ENCODE results near the gene RPTOR.
"Not testable (repeated sequence)": the region's sequence is repeated elsewhere in the genome, so short reads cannot be mapped to it uniquely, and the experiment has no call there.

Gene RPTOR

GRCh38 chr17:80544655-80545498 is at the start of gene RPTOR:
Gene RPTOR (plus strand): TSS chr17:80544838. CDS start chr17:80545630, 792 bp downstream.
- DNase-seq: peak; percentile 75

GRCh38 chr17:80497726-80498241 is 46.9 kb upstream of the RPTOR start:
- no peak for DNase-seq

- DNase-seq: no peak
Measured at GRCh38 chr17:80498242-80498919, 46.3 kb upstream of the RPTOR start.

- DNase-seq: no peak
Measured at GRCh38 chr17:80498920-80499410, 45.7 kb upstream of the RPTOR start.

- no peak for DNase-seq
Measured at GRCh38 chr17:80499560-80499959, 45.1 kb upstream of the RPTOR start.

- no peak for DNase-seq
Measured at GRCh38 chr17:80499961-80500665, 44.5 kb upstream of the RPTOR start.

- DNase-seq: no peak
Measured at GRCh38 chr17:80501741-80502577, 42.7 kb upstream of the RPTOR start.

GRCh38 chr17:80502578-80502877 is 42.1 kb upstream of the RPTOR start:
- DNase-seq: no peak

GRCh38 chr17:80503031-80503430 is 41.6 kb upstream of the RPTOR start:
- DNase-seq: no peak

GRCh38 chr17:80503921-80504320 is 40.7 kb upstream of the RPTOR start:
- no peak for DNase-seq

GRCh38 chr17:80504686-80505413 is 39.8 kb upstream of the RPTOR start:
- no peak for DNase-seq

GRCh38 chr17:80507177-80507576 is 37.5 kb upstream of the RPTOR start:
- DNase-seq: not testable (repeated sequence)

- no peak for DNase-seq
Measured at GRCh38 chr17:80507965-80508364, 36.7 kb upstream of the RPTOR start.

- DNase-seq: no peak
Measured at GRCh38 chr17:80509311-80509710, 35.3 kb upstream of the RPTOR start.

GRCh38 chr17:80510132-80510531 is 34.5 kb upstream of the RPTOR start:
- no peak for DNase-seq

GRCh38 chr17:80510772-80511171 is 33.9 kb upstream of the RPTOR start:
- no peak for DNase-seq

GRCh38 chr17:80511222-80512180 is 33.1 kb upstream of the RPTOR start:
- DNase-seq: no peak

- DNase-seq: peak; percentile 81
Measured at GRCh38 chr17:80512233-80512632, 32.4 kb upstream of the RPTOR start.

GRCh38 chr17:80513201-80513600 is 31.4 kb upstream of the RPTOR start:
- no peak for DNase-seq

- no peak for DNase-seq
Measured at GRCh38 chr17:80513892-80514291, 30.7 kb upstream of the RPTOR start.
